HG02943 (cell line): ENCODE data around the gene ATP13A3.
"Not testable (repeated sequence)": the region's sequence is repeated elsewhere in the genome, so short reads cannot be mapped to it uniquely, and the experiment has no call there.

Experiments
- ATAC-seq: cut with Tn5 transposase; IDR thresholded peaks from one replicate; pipeline ENCODE4 v1.9.1; 2021; ENCODE audit warnings: mild to moderate bottlenecking, low read depth, moderate library complexity; ENCODE audit not compliant: unreplicated experiment

Gene ATP13A3

DNA sequence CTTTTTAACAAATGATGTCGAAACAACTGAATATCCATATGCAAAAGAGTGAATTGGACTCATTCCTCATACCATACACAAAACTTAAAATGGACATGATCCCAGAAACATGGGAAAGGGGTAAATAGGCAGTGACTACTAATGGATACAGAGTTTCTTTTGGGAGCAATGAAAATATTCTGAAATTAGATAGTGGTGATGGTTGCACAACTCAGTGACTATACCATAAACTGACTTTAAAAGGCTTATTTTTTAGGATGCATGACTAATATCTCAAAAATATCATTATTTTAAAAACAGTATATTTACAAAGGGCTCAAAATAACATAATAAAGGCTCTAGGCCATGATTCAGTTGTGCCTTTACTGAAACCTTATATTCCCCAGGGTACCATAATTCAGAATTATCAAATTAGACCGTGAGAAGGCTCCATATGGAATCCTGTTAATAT is 16.3 kb upstream of the ATP13A3 start:
- ATAC-seq: no peak

DNA sequence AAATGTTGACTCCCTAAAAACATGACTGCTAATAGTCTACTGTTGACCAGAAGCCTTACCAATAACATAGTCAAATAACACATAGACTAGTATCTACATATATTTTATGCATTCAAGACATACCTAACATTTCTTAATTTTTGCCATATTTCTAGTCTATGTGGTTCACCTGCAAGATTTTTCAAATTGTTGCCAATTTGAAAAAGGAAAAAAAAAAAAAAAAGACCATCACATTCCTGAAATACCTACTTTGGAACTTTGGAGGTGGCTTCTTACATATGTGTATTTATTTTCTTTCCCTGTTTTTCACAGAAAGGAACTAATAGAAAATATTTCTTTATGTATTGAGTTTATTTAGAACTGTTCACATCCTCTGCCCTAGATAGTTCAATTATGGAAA is 13.4 kb upstream of the ATP13A3 start:
- no peak for ATAC-seq

DNA sequence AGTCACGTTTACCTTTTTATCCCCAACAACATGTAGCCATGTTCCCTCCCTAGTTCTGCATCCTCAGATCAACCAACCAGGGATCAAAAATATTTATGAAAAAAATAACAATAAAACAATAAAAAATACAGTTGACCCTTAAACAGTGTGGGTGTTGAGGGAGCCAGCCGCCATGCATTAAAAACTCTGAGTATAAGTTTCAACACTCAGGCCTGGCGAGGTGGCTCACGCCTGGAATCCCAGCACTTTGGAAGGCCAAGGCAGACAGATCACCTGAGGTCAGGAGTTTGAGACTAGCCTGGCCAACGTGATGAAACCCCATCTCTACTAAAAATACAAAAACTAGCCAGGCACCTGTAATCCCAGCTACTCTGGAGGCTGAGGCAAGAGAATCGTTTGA is 12.7 kb upstream of the ATP13A3 start:
- not testable (repeated sequence) for ATAC-seq

DNA sequence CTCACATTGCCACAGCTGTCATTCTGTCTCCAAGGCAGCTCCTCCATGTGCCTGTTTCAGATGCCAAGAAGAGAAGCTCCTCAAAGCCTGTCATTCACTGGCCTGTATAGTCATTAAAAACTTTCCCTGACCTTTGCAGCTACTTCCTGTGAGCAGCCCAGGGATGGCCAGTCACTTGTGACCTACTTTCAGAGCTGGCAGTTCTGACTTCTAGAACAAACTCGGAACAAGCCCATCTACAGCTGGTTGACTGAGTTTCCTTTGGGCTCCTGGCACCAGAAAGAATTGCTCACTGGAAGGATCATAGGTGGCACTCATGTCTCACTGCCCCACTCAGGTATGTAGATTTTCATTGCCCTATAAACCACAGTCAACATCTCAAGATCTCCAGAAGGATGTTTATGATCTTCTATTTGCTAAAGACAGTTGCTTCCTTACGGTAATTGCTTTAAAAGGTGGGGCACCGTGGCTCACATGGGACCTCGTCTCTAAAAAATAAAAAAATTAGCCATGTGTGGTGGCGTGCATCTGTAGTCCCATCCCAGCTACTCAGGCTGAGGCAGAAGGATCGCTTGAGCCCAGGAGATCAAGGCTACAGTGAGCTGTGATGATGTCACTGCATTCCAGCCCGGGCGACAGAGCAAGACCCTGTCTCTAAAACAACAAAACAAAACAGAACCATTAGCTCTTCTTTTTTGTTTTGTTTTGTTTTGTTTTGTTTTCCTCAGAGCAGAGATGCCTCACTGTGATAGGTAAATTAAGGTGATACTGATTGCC is 11.2 kb upstream of the ATP13A3 start:
- ATAC-seq: no peak

DNA sequence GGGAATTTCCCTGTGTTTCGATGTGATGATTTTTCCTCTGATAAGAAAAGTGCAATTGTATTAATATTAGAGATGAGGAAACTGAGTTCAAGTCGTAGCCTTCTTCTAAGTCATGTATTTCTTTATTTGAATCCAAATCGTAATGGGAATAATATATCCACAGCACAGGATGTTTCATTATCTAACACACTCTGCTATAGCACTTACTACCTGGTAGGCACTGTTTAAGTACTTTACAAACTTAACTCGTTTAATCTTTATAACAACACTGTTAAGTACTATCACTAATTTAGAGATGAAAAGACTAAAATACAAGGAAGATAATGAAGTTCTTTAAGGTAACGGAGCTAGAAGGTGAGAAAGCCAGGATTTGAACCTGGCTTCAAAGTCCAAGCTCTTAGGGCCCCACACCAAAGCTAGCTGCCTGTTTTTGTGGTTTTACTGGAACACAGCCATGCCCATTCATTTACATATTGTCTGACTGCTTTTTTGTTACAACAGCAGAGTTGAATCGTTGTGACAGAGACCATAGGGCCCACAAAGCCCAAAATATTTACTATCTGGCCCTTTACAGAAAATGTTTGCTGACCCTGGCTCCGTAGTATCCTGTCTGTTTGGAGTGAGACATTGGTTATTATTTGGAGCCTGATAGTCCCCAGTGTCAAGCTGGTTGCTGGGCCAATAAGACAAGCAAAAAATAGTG is 9.6 kb upstream of the ATP13A3 start:
- ATAC-seq: no peak

DNA sequence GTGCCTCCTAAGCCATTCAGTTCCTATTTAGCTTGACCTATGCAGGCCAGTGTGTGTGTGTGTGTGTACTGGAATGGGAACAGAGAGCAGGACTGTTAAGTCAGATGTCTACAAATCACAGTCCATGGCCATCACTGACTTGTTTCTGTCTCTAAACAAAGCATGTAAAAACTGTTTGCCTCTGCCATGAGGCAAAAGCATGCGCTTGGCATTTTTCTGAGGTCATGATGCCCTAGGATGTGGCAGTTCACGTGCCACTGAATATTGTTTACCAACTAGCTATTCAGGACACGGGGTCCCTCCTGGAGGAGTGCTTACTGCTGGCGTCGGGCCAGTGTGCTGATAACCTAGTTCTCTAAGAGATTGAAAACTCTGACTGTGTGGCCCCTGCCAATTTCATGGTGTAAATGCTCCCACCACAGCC is 8.2 kb upstream of the ATP13A3 start:
- ATAC-seq: no peak

DNA sequence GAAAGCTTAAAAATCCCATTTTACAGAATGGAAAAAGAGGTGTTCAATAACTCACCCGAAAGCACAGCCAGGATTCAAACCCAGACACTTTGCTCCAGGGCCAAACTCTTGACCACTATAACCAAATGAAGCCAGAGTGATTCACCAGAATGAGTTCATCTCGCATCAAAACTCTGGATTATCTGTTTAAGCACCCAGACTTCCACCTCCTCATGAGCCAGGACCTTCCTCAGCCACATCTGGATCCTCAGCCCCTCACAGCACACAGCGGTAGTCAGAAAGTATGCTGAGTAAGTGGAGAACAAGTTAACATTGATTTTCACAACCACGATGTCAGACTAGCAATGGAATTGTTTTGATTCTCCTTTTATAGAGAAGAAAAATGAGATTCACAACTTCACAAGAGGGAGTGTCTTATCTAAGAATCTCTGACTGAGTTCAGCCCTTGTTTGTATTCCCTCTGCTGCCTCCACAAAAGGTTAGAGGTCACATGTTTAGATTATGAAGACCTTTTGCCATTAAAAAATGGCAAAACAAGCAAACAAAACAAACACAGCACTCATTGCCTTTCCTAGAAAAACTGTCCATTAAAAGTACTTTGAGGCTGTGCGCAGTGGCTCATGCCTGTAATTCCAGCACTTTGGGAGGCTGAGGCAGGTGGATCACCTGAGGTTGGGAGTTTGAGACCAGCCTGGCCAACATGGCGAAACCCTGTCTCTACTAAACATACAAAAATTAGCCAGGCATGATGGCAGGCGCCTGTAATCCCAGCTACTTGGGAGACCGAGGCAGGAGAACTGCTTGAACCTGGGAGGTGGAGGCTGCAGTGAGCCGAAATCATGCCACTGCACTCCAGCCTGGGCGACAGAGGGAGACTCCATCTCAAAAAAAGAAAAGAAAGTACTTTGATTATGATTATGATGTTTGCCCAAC is 7.5 kb upstream of the ATP13A3 start:
- ATAC-seq: not testable (repeated sequence)

DNA sequence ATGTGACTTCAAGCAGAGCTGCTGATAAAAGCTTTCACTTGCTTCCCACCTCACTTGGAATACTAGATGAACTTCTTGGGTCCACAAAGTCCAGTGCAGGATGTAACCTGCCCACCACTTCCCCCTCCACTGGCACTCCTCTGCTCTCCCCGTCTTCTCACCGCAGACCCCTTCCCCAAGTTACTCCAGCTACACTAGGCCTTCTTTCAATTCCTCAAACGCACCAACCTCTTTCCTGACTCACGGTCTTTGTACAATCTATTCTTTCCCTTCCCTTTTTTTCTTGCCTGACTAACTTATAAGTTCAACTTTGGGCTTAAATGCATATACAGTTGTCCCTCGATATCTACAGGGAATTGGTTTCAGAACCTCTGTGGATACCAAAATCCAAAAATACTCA is 5.2 kb upstream of the ATP13A3 start:
- ATAC-seq: no peak

DNA sequence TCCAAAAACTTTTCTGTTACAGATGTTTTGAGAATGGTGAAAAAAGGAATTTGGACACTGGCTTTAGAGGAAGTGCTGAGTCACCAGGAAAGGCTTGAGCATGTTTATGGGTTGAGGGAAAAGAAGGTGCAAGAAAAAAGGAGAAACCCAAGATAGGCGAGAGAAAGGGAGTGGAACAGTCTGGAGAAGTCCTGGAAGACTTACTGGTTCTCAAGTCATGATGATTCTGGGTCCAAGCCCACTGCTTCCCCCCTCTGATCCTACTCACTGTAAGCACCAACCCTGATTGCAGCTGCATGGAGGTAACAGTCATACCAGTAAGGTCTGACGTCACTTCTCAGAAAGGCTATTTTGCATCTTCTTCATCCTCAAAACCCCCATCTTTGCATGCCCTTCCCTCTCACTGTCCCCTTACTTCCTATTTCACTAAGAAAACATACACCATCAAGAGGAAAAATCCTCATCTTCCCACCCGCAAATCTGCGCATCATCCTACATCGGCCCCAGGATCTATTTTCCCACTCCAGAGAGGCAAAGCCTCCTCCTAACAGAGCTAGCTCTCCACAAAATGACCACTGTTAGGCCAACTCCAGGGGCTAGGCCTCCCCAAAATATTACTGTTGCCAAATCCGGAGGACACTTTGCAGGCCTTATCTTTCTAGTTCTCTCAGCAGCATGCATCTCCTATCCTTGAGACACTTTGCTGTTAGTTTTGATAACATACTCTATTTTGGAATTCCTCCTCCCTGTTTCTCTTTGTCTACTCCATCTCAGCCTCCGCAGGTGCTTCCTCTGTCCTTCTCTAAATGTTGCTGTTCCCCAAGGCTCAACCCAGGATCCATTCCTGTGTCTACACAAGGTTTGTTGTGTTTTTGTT is 3.2 kb upstream of the ATP13A3 start:
- ATAC-seq: peak; percentile 32

DNA sequence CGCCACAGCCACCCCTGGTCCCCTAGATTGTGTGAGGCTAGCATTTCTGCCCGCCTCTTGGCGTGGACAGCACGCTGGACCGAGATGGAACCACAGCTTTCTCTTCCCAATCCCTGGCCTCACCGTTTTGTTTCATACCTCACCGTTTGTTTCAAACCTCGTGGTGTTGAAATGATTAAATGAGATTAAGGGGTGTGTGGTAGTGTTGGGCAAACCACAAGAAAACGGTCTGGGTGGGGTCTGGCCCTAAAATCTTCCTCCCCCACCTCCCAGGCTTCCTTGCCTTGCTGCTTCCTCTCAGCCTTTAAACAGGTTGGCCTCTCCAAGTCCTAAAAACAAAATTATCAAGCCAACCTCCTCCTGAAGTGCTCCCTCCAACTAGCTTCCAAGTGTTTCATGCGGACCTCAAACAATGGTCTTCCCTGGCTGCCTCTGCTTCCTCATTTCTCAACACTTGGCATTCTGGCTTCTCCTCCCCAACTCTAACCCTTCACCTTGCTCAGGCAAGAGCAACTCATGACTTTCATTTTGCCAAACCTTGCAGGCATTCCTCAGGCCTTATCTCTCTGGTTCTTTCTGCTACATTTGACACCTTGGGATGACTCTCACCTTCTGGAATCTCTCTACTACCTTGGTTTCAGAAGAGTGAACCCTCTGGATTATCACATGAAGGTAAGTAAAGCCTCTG is 1.4 kb upstream of the ATP13A3 start:
- ATAC-seq: no peak

DNA sequence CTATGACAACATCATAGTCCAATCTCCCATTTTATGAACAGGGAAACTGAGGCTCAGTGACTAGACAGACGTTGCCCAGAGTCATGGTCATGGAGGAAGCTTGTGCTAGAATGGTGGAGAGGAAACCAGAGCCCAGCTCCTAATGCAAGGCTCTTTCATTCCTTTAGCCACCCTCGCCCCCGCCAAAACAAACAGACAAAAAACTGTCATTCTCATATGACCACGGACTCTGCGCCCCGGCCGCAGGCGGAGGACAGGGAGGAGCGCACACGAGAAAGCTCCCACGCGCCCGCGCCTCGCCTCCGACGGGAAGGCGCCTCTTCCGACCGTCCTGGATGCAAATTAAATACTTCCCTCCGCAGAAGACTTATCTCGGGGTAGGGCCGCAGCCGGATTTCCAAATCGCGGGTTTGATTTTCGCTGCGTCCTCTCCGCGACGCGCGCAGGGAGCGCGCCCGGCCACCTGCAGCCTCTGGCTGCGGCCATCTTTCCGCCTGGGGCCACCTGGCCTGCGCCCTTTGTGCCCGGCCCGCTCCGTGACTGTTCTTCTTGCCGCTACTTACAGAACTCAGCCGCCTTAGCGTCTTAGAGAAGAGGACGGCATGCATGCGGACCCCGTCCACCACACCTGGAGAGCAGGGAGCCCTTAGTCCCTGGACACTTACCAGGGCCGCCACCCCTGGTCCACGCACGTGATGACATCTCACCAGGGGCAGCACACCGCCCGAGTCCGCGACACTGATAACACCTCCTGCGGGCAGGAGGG is 670 bp upstream of the ATP13A3 start:
- ATAC-seq: peak; percentile 31

DNA sequence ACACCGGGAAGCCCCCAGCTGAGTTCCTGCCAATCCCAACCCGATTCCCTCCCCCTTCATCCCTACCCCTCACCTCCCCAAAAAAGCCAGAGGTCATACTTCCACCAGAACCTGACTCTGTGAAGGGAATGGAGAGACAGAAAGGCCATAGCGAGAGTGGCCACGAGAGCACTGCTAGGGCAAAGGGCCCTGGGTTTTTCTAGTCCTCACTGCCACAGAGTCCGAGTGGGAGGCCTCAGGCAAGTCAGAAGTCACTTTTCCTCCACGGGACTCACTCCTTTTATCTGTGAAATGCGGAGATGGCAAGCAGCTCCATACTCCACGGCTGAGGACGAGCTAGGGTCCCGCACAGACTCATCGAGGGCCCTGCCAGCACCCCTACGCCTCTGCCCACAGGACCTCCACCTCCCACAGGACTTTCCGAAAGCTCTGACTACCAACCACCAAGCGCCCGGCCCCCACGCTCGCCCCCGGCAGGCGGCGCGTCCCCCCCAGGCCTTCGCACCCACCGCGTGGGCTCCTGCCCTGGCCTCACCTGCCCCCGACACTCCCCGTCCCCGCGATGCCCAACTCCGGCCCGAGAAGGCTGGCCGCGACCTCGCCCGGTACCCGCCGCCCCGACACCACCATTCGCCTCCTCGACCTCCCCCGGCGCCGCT is 792 bp downstream of the ATP13A3 start:
- peak; percentile 20 for ATAC-seq

DNA sequence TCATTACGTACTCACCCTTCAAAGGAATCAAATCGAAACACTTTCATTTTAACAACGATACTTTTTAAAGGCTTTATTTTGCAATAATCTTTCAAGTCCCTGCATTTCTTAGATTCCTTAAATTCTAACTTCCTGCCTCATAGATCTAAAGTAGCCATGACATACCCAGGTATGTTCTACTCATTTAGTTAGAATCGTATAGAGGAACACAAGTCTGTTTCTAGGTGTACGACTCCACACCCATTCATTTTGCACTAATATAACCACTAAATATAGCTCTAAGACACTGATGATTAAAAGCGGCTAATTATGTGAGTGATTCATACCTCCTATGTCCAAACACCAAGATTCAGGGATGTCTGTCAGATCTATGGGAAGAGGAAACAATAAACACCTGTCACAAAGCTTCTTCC is 1.3 kb downstream of the ATP13A3 start:
- no peak for ATAC-seq

DNA sequence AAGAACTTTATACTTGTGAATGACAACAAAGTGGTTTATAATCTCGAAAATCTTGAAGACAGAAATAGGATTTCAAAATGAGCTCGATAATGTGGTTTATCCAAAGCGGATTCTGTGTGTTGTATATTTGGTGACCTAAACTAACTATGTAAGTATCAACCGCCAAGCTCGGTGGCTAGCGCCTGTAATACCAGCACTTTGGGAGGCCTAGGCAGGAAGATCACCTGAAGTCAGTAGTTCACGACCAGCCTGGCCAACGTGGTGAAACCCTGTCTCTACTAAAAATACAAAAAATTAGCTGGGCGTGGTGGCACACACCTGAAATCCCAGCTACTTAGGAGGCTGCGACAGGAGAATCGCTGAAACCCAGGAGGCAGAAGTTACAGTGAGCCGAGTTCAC is 2.2 kb downstream of the ATP13A3 start:
- no peak for ATAC-seq

DNA sequence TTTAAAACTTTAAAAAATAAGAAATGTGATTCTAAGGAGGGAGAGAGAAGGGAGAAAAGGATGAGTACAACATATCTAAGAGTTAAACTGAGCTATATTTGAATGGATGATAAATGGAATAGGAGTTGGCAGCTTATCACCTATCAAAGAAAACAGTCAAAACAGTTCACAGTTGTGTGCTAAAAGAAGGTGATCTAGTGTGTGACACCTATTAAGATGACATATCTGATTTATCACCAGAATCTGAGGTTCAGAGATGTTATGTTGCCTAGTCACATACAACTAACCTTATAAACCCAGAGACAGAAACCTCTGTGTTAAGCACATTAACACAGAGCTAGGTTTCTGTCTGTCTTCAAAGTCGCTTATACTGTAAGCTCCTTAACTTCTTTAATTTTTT is 3.0 kb downstream of the ATP13A3 start:
- ATAC-seq: no peak

DNA sequence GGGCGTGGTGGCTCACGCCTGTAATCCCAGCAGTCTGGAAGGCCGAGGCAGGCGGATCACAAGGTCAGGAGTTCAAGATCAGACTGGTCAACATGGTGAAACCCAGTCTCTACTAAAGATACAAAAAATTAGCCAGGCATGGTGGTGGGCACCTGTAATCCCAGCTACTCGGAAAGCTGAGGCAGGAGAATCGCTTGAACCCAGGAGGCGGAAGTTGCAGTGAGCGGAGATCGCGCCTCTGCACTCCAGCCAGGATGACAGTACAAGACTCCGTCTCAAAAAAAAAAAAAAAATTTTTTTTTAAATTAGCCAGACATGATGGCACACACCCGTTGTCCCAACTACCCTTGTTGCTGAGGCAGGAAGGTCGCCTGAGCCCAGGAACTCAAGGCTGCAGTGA is 4.0 kb downstream of the ATP13A3 start:
- not testable (repeated sequence) for ATAC-seq

DNA sequence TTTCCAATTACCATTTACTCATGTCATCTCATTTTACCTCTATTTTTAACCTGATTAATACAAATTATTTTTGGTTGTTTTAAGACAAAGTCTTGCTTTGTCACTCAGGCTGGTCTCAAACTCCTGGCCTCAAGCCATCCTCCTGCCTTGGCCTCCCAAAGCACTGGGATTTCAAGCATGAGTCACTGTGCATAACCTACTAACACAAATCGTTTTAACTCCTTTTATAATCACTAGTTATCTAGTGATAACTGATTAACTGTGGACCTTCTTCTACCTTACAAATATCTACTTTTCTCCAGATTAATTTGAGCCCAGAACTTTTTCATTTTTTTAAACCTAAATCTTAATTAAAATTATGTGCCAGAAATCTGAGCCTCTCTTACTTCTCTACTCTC is 4.6 kb downstream of the ATP13A3 start:
- no peak for ATAC-seq

DNA sequence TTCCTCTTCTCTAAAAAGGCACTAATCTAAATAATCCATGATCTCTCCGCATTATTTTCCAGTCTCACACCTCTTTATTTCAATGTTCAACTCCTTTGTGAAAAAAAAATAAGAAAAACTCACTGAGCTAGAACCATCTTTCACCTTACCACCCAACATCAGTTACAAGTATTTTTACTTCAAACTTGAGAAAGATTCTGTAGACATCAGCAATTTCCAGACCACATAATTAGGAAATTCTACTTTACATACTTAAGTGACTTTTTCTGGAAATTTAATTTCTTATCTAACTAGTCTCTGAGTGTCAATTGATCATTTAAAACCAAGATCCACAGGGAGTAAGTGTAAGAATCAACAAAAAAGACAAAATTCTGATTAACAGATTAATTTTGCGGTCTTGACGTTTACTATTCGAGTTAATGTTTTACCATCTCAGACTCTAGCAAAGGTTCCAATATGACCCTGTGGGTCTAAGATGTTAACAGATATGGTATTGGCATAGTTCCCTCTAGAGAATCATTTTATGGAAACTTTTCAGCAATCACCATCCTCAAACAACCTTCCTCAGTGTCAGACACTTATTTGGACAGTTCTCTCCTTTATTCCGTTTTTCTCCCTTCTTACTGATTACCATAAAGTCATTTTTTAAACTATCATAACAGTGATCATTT is 5.1 kb downstream of the ATP13A3 start:
- ATAC-seq: no peak
